Activated B cell treated with CpG ODN at 0.5 μM for 24 hours (primary cell): ENCODE data around the gene ABCC12. TPM values are rescaled to one million over a fixed set of nuclear protein-coding genes. Genes with fewer than 3 reads are reported as not detected.

Experiments used
- ATAC-seq: fragments of 200-7000 bp; cut with Tn5 transposase; one replicate; pipeline ENCODE4 v1.10.0; 2021; ENCODE audit warnings: low read depth, mild to moderate bottlenecking, moderate library complexity
- CTCF ChIA-PET: fragments of 350-600 bp; sonication (Branson Sonifier 250); formaldehyde crosslinking; loops from one replicate; lab custom pipeline; 2021; ENCODE audit warnings: antibody characterized with exemption; lab: Charles Lee
- POLR2A ChIA-PET: fragments of 350-600 bp; sonication (Branson Sonifier 250); formaldehyde crosslinking; loops from one replicate; lab custom pipeline; 2021; ENCODE audit warnings: antibody characterized with exemption; lab: Charles Lee
- DNase-seq: peaks from one replicate; pipeline ENCODE4 v3.0.0; 2022
- H3K27ac Mint-ChIP-seq: one replicate; pipeline ENCODE4 v1.8.0; 2020; ENCODE audit warnings: mixed read lengths
- H3K27me3 Mint-ChIP-seq: one replicate; pipeline ENCODE4 v1.8.0; 2021; ENCODE audit warnings: mixed read lengths
- H3K36me3 Mint-ChIP-seq: one replicate; pipeline ENCODE4 v1.8.0; 2021; ENCODE audit warnings: low read depth, mixed read lengths
- H3K4me1 Mint-ChIP-seq: one replicate; pipeline ENCODE4 v1.8.0; 2021; ENCODE audit warnings: mixed read lengths
- H3K4me3 Mint-ChIP-seq: one replicate; pipeline ENCODE4 v1.8.0; 2020; ENCODE audit warnings: mild to moderate bottlenecking, mixed read lengths
- H3K9me3 Mint-ChIP-seq: one replicate; pipeline ENCODE4 v1.8.0; 2020; ENCODE audit warnings: mixed read lengths
- intact Hi-C: fragments of 100-400 bp; cut with micrococcal nuclease; formaldehyde crosslinking; loops from one replicate; pipeline ENCODE4 v1.15.1; 2024
- total RNA-seq: library from RNA; stranded (reverse); gene quantifications from 2 replicates; pipeline ENCODE4 v1.2.3, GENCODE V29; 2022
- TF ChIP-seq, protein P1 (sequence below): fragments of 200-600 bp; IDR thresholded peaks from one replicate; pipeline ENCODE4 v1.8.0; 2022; ENCODE audit warnings: antibody characterized with exemption, mild to moderate bottlenecking

The ABCC12 gene
- total RNA-seq, result not detected in 2 replicates

- Mint-ChIP-seq H3K4me3 (no peak within 1 kb of the TSS), H3K27ac (no peak within 1 kb of the TSS), H3K36me3 (no peaks in the 10 kb centered on the region), H3K4me1 (peaks cover 6% of the 10 kb centered on the region), H3K27me3 (peaks cover 10% of the 10 kb centered on the region), H3K9me3 (no peaks in the 10 kb centered on the region)
- ChIA-PET CTCF (interaction anchor here (1.7 to 4.5 kb wide), 4 partner anchors 11 to 1121 kb away, joined by 4 to 47 read pairs (median 7); partner anchors contain the start of gene NETO2), POLR2A (no interaction called here)
- intact Hi-C loops, result loop anchor here (1.0 to 2.0 kb wide), 6 partner anchors 897 to 1301 kb away; no protein-coding TSS in a partner anchor
- no peak for DNase-seq
- TF ChIP-seq, protein P1, sequence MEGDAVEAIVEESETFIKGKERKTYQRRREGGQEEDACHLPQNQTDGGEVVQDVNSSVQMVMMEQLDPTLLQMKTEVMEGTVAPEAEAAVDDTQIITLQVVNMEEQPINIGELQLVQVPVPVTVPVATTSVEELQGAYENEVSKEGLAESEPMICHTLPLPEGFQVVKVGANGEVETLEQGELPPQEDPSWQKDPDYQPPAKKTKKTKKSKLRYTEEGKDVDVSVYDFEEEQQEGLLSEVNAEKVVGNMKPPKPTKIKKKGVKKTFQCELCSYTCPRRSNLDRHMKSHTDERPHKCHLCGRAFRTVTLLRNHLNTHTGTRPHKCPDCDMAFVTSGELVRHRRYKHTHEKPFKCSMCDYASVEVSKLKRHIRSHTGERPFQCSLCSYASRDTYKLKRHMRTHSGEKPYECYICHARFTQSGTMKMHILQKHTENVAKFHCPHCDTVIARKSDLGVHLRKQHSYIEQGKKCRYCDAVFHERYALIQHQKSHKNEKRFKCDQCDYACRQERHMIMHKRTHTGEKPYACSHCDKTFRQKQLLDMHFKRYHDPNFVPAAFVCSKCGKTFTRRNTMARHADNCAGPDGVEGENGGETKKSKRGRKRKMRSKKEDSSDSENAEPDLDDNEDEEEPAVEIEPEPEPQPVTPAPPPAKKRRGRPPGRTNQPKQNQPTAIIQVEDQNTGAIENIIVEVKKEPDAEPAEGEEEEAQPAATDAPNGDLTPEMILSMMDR, result no peak
- ATAC-seq, result no peak
Measured at GRCh38 chr16:48155926-48156789, at the start of gene ABCC12. ABCC12 (minus strand) TSS chr16:48155993; CDS start chr16:48146424, 9,569 bp downstream.

DNA sequence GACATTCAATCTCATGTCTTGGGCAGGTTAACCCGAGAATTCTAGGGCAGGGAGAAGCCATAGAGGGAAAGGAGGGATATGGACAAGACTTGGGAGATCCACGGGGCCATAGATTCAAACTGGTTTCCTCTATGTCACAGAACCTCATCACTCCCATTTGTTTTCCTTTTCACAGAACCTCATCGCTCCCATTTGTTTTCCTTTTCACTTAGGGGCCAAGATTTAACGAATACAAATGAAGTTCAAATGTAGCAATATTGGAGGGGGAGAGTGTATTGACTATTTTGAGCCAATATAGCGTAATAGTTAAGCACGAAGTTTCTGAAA is 49.0 kb upstream of the ABCC12 start:
- intact Hi-C loops, result no loop called here
- CTCF ChIA-PET, result no interaction called here
- TF ChIP-seq, protein P1, result no peak
- H3K4me3 Mint-ChIP-seq, result no peak overlapping the region
- H3K27ac Mint-ChIP-seq, result no peak overlapping the region
- H3K9me3 Mint-ChIP-seq, result no peaks in the 10 kb centered on the region
- no peaks in the 10 kb centered on the region for H3K36me3 Mint-ChIP-seq
- DNase-seq (no peak), ATAC-seq (no peak)
- H3K4me1 Mint-ChIP-seq, result no peaks in the 10 kb centered on the region
- POLR2A ChIA-PET, result no interaction called here
- H3K27me3 Mint-ChIP-seq, result peaks cover 17% of the 10 kb centered on the region

DNA sequence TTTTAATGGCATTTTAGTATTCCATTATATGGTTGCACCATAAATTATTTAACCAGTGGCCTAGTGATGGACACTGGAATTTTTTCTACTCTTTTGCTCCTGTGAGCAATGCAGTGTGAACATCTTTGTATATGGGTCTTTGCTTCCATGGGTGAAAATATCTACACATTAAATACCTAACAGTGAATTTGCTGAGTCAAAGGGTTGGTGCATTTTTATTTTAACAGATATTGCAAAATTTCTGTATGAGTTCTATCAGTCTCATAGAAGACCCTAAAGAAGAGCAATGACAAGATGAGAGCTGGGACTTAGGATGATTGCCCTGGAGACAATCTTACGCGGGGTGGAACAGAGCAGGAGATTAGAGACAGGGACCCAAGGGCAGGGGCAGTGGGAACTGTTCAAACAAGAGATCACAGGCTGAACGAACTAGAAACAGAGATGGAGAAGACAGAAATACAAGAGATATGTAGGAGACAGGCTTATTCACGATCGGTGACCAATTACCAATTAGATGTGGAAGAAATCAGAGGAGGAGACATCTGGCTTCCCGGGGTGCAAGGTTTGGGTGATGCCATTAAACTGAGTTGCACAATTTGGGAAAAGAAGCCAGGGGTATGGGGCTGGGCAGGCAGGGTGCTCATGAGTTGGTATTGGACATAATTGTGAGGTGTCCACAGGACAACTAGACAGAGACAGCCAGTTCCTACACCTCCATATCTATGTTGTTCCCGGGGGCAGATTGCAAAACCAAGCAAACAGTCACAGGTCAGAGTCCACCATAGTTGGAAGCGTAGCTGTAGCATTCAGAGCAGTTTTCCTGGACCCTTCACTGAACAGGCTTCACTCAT is 48.4 kb upstream of the ABCC12 start:
- H3K9me3 Mint-ChIP-seq, result no peaks in the 10 kb centered on the region

DNA sequence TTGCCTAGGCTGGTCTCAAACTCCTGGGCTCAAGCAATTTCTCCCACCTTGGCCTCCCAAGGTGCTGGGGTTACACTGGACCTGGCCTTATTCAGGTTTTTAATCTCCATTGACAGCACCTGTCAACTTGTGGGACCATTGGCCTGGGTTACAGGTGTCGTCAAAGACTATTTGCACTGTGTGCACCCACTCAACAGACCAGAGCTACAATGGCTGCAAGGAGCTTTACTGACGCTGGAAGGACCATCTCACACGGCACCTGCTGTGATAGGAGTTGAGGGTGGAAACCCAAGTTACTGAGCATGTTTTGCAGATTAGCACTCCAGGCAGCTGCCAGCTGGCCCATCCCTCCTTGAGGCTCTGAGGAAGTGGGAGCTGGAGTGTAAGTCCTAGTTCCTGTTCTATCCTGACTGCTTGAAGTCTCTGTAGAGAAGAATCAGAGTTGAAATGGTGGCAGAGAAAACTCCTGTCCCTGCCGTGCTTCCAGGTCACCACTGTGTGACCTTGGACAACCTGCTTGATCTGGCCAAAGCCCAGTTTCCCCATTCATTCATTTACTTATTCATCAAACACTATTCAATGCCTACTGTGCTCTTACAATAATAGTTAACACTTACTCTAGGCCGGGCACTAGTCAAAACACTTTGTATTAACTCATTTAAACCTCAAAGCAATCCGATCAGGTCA is 45.9 kb upstream of the ABCC12 start:
- TF ChIP-seq, protein P1, result no peak
- Mint-ChIP-seq H3K4me1 (no peaks in the 10 kb centered on the region), H3K4me3 (no peak overlapping the region), H3K27me3 (peaks cover 15% of the 10 kb centered on the region), H3K36me3 (no peaks in the 10 kb centered on the region), H3K9me3 (no peaks in the 10 kb centered on the region), H3K27ac (no peak overlapping the region)
- POLR2A ChIA-PET, result no interaction called here
- ATAC-seq (no peak), DNase-seq (no peak)
- CTCF ChIA-PET, result no interaction called here
- intact Hi-C loops, result no loop called here

More for the DNA sequence above, 48.4 kb upstream of the ABCC12 start:
- ChIA-PET POLR2A (no interaction called here), CTCF (no interaction called here)
- Mint-ChIP-seq H3K36me3 (no peaks in the 10 kb centered on the region), H3K4me3 (no peak overlapping the region), H3K27ac (no peak overlapping the region), H3K4me1 (no peaks in the 10 kb centered on the region), H3K27me3 (peaks cover 19% of the 10 kb centered on the region)
- intact Hi-C loops, result no loop called here
- DNase-seq (no peak), ATAC-seq (no peak)
- TF ChIP-seq, protein P1, result no peak
